GM13977 (cell line): ENCODE measurements around the gene CYYR1.

Experiments used
- DNase-seq: peaks from one replicate; pipeline ENCODE4 v3.0.0; 2012; ENCODE audit warnings: low spot score
- in situ Hi-C: fragments of 300-500 bp; cut with MboI; formaldehyde crosslinking; loops from one replicate; pipeline ENCODE4 v1.12.0; 2022; ENCODE audit warnings: low sequenced_read_pairs, low pct_unique_long_range_greater_than_20kb, mixed read lengths, inconsistent platforms; ENCODE audit not compliant: unreplicated experiment
- TF ChIP-seq, protein P1 (sequence below): IDR thresholded peaks from 2 replicates; pipeline ENCODE4 v1.5.1; 2012; ENCODE audit warnings: mild to moderate bottlenecking, control low read depth; ENCODE audit not compliant: insufficient read depth; ENCODE audit errors: extremely low read depth, missing control alignments

The CYYR1 gene

DNA sequence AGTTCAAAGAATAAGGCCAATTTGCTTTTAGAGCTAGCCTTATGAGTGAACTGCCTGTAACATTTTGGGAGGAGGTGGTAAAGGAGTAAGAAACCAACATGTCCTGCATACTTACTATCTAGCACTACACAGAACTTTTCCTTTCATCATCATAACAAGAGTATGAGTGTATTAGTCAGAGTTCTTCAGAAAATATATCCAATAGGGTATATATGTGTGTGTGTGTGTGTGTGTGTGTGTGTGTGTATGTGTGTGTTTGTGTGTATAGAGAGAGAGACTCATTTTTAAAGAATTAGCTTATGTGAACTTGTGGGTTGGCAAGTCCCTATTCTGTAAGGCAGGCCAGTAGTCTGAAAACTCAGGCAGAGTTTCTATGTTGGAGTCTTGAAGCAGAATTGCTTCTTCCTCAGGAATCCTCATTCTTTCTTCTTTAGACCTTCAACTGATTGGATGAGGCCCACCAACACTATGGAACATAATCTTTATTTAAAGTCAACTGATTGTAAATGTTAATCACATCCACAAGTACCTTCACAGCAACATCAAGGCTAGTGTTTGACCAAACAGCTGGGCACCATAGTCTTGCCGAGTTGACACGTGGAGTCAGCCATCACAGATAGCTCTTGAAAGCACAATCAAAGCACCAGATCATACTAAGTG, 121.9 kb downstream of the CYYR1 start:
- TF ChIP-seq, protein P1, sequence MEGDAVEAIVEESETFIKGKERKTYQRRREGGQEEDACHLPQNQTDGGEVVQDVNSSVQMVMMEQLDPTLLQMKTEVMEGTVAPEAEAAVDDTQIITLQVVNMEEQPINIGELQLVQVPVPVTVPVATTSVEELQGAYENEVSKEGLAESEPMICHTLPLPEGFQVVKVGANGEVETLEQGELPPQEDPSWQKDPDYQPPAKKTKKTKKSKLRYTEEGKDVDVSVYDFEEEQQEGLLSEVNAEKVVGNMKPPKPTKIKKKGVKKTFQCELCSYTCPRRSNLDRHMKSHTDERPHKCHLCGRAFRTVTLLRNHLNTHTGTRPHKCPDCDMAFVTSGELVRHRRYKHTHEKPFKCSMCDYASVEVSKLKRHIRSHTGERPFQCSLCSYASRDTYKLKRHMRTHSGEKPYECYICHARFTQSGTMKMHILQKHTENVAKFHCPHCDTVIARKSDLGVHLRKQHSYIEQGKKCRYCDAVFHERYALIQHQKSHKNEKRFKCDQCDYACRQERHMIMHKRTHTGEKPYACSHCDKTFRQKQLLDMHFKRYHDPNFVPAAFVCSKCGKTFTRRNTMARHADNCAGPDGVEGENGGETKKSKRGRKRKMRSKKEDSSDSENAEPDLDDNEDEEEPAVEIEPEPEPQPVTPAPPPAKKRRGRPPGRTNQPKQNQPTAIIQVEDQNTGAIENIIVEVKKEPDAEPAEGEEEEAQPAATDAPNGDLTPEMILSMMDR: no peak
- in situ Hi-C loops: no loop called here
- no peak for DNase-seq

- TF ChIP-seq, protein P1: no peak
- in situ Hi-C loops: no loop called here
- DNase-seq: no peak
These were observed 123.9 kb downstream of the CYYR1 start for GRCh38 chr21:26449161-26449560.

DNA sequence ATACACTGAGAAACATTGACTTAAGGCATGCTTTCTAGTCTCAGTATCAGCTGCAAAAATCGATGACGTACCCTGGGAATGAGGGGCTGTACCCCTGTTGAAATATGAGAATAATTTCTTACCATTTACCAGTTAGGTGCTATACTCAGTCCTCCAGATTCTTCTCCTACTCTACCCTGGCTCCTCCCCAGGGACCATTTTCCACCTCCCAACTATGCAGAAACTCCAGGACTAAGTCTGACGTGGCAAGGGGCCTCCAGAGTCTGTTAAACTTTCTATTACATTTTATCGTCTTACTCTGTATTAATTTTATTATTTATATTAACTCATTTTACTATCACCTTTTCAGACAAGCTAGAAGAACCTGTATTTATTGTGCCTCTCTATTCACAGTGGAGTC, 124.3 kb downstream of the CYYR1 start:
- DNase-seq: no peak
- in situ Hi-C loops: no loop called here
- TF ChIP-seq, protein P1: no peak

- DNase-seq: no peak
- in situ Hi-C loops: no loop called here
- TF ChIP-seq, protein P1: no peak
These were observed 125.1 kb downstream of the CYYR1 start for GRCh38 chr21:26447932-26448475.

GRCh38 chr21:26445440-26445839, 127.6 kb downstream of the CYYR1 start:
- DNase-seq: no peak
- TF ChIP-seq, protein P1: no peak
- in situ Hi-C loops: no loop called here

GRCh38 chr21:26444646-26445045, 128.4 kb downstream of the CYYR1 start:
- TF ChIP-seq, protein P1: no peak
- in situ Hi-C loops: no loop called here

More at GRCh38 chr21:26444646-26445045, 128.4 kb downstream of the CYYR1 start:
- DNase-seq: no peak
